IMR-90 (cell line): ENCODE measurements around the gene PRM2. TPM values are rescaled to one million over a fixed set of nuclear protein-coding genes. Genes with fewer than 3 reads are reported as not detected.

Experiments used
- MAZ ChIP-seq: IDR thresholded peaks from 2 replicates; pipeline ENCODE4 v1.6.1; 2012; ENCODE audit warnings: low read depth, mild to moderate bottlenecking, low read length, improper control_type of control experiment, moderate library complexity, borderline replicate concordance
- RFX5 ChIP-seq: IDR thresholded peaks from 2 replicates; pipeline ENCODE4 v1.8.0; 2012; ENCODE audit warnings: low read depth, mild to moderate bottlenecking, low read length, moderate library complexity
- polyA plus RNA-seq, 3 experiments: library from polyadenylated mRNA; depleted of rRNA; stranded (reverse); fragments of >200 nt; gene quantifications; 2 replicates each; pipeline ENCODE4 v1.2.3, GENCODE V29; 2012; ENCODE audit warnings: low replicate concordance in 1 of 3
- total RNA-seq: library from RNA; depleted of rRNA; stranded (reverse); fragments of >200 nt; gene quantifications from 2 replicates; pipeline ENCODE4 v1.2.3, GENCODE V29; 2012

PRM2 gene
- total and polyA plus RNA-seq, 2 of the 4 experiments (the other 2 are of a cell fraction), result not detected

- TF ChIP-seq MAZ, result no peak
- TF ChIP-seq RFX5, result no peak
Observed at GRCh38 chr16:11259655-11260595, 16.4 kb downstream of the PRM2 start (continued).
